Thymus (tissue), 11 donors: ENCODE measurements around the gene EFNA4. TPM values are rescaled to one million over a fixed set of nuclear protein-coding genes. Genes with fewer than 3 reads are reported as not detected.

Experiments
- DNase-seq, 9 donors: peaks; one replicate each; pipeline ENCODE4 v3.0.0-alpha.2; 2013; ENCODE audit warnings: low spot score in 9 of 9, low read depth in 6 of 9, missing footprints in 1 of 9
- H3K27ac ChIP-seq, 2 donors: one replicate each; pipeline ENCODE4 v1.5.1; 2013; ENCODE audit warnings: control low read depth in 1 of 2, low read depth in 1 of 2, low read length in 1 of 2, mild to moderate bottlenecking in 1 of 2, moderate library complexity in 1 of 2
- H3K27me3 ChIP-seq, 2 donors: one replicate each; pipeline ENCODE4 v1.5.1; 2013; ENCODE audit warnings: low read length in 1 of 2; ENCODE audit not compliant: control insufficient read depth in 2 of 2, insufficient read depth in 1 of 2
- H3K36me3 ChIP-seq, 2 donors: one replicate each; pipeline ENCODE4 v1.5.1; 2013; ENCODE audit warnings: low read length in 1 of 2, mild to moderate bottlenecking in 1 of 2, moderate library complexity in 1 of 2; ENCODE audit not compliant: control insufficient read depth in 2 of 2, insufficient read depth in 2 of 2
- H3K4me1 ChIP-seq, 2 donors: one replicate each; pipeline ENCODE4 v1.5.1; 2013; ENCODE audit warnings: low read length in 2 of 2; ENCODE audit not compliant: control insufficient read depth in 2 of 2, insufficient read depth in 2 of 2
- H3K4me3 ChIP-seq, 2 donors: one replicate each; pipeline ENCODE4 v1.5.1; 2013; ENCODE audit warnings: low read length in 2 of 2, control low read depth in 1 of 2, mild to moderate bottlenecking in 1 of 2
- H3K9me3 ChIP-seq, 2 donors: one replicate each; pipeline ENCODE4 v1.5.1; 2013; ENCODE audit warnings: low read length in 1 of 2, mild to moderate bottlenecking in 1 of 2; ENCODE audit not compliant: control insufficient read depth in 2 of 2, insufficient read depth in 1 of 2
- WGBS: extraction: QIAGEN DNeasy Blood & Tissue Kit; methylation state at CpG from one replicate; pipeline ENCODE4 v1.1.7; 2013; 5-methylcytosine and 5-hydroxymethylcytosine counted together
- polyA plus RNA-seq: library from polyadenylated mRNA; stranded (reverse); fragments of 200-250 nt; gene quantifications from one replicate; pipeline ENCODE4 v1.2.3, GENCODE V29; 2013
- total RNA-seq: library from RNA; stranded (reverse); fragments of 120-200 nt; gene quantifications from one replicate; pipeline ENCODE4 v1.2.4, GENCODE V29; 2013
- donor health status: healthy.

The EFNA4 gene
- total and polyA plus RNA-seq, 2 donors: 4.9 to 7.4 TPM

GRCh38 chr1:155019377-155020245, 43.9 kb upstream of the EFNA4 start:
- H3K27me3 ChIP-seq: peaks cover 12 to 83% of the 10 kb centered on the region in 2 donors
- peaks cover 6 to 7% of the 10 kb centered on the region in 2 donors for H3K36me3 ChIP-seq
- no peak for DNase-seq
- 80% methylated on average over 11 of the region's 11 CpGs for WGBS
- H3K27ac ChIP-seq: peak overlapping the region in 1 of 2 donors; percentile 55
- peaks cover 35 to 52% of the 10 kb centered on the region in 2 donors for H3K4me1 ChIP-seq
- H3K9me3 ChIP-seq: peaks cover 5 to 10% of the 10 kb centered on the region in 2 donors
- H3K4me3 ChIP-seq: no peak overlapping the region

GRCh38 chr1:155022136-155022926, 41.2 kb upstream of the EFNA4 start:
- DNase-seq: no peak
- peaks cover 8 to 65% of the 10 kb centered on the region in 2 donors for H3K27me3 ChIP-seq
- H3K4me3 ChIP-seq: no peak overlapping the region
- WGBS: 86% methylated on average over 8 of the region's 8 CpGs
- H3K9me3 ChIP-seq: peaks cover 3 to 7% of the 10 kb centered on the region in 2 donors
- no peak overlapping the region for H3K27ac ChIP-seq
- no peaks in the 10 kb centered on the region for H3K36me3 ChIP-seq
- H3K4me1 ChIP-seq: peaks cover 14 to 25% of the 10 kb centered on the region in 2 donors

GRCh38 chr1:155022927-155023236, 40.7 kb upstream of the EFNA4 start:
- 67% methylated on average over 4 of the region's 4 CpGs for WGBS
- no peak for DNase-seq

GRCh38 chr1:155023627-155024026, 39.9 kb upstream of the EFNA4 start:
- DNase-seq: no peak
- no peaks in the 10 kb centered on the region for H3K36me3 ChIP-seq
- H3K27me3 ChIP-seq: peaks cover 8 to 53% of the 10 kb centered on the region in 2 donors
- no peaks in the 10 kb centered on the region for H3K9me3 ChIP-seq
- 98% methylated on average over 5 of the region's 5 CpGs for WGBS
- H3K4me1 ChIP-seq: peaks cover 7 to 14% of the 10 kb centered on the region in 2 donors
- no peak overlapping the region for H3K4me3 ChIP-seq
- no peak overlapping the region for H3K27ac ChIP-seq

More at GRCh38 chr1:155022927-155023236, 40.7 kb upstream of the EFNA4 start:
- H3K9me3 ChIP-seq: peaks cover 0 to 1% of the 10 kb centered on the region in 2 donors
- peaks cover 8 to 60% of the 10 kb centered on the region in 2 donors for H3K27me3 ChIP-seq
- H3K4me3 ChIP-seq: no peak overlapping the region
- H3K27ac ChIP-seq: no peak overlapping the region
- H3K36me3 ChIP-seq: no peaks in the 10 kb centered on the region
- peaks cover 9 to 19% of the 10 kb centered on the region in 2 donors for H3K4me1 ChIP-seq

GRCh38 chr1:155024315-155024714, 39.2 kb upstream of the EFNA4 start:
- peaks cover 8 to 51% of the 10 kb centered on the region in 2 donors for H3K27me3 ChIP-seq
- no peak overlapping the region for H3K27ac ChIP-seq
- H3K4me3 ChIP-seq: no peak overlapping the region
- no peaks in the 10 kb centered on the region for H3K9me3 ChIP-seq
- peaks cover 7% of the 10 kb centered on the region in 2 donors for H3K4me1 ChIP-seq
- WGBS: 90% methylated on average over 9 of the region's 9 CpGs
- no peak for DNase-seq
- H3K36me3 ChIP-seq: no peaks in the 10 kb centered on the region

GRCh38 chr1:155026154-155026553, 37.4 kb upstream of the EFNA4 start:
- Histone ChIP-seq H3K4me3 (no peak overlapping the region), H3K4me1 (no peaks in the 10 kb centered on the region), H3K9me3 (peaks cover 0 to 6% of the 10 kb centered on the region in 2 donors), H3K27ac (no peak overlapping the region), H3K27me3 (peaks cover 8 to 56% of the 10 kb centered on the region in 2 donors), H3K36me3 (no peaks in the 10 kb centered on the region)
- DNase-seq: no peak
- 89% methylated on average over 9 of the region's 9 CpGs for WGBS

- Histone ChIP-seq H3K36me3 (no peaks in the 10 kb centered on the region), H3K4me1 (no peaks in the 10 kb centered on the region), H3K27ac (no peak overlapping the region), H3K4me3 (no peak overlapping the region), H3K9me3 (peaks cover 0 to 6% of the 10 kb centered on the region in 2 donors), H3K27me3 (peaks cover 8 to 52% of the 10 kb centered on the region in 2 donors)
- no peak for DNase-seq
- 97% methylated on average over 6 of the region's 6 CpGs for WGBS
These were observed 37.0 kb upstream of the EFNA4 start for GRCh38 chr1:155026588-155026987.

- DNase-seq: no peak
- no peak overlapping the region for H3K4me3 ChIP-seq
- 96% methylated on average over 16 of the region's 16 CpGs for WGBS
- H3K27ac ChIP-seq: no peak overlapping the region
- H3K9me3 ChIP-seq: peaks cover 0 to 6% of the 10 kb centered on the region in 2 donors
- no peaks in the 10 kb centered on the region for H3K36me3 ChIP-seq
- no peaks in the 10 kb centered on the region for H3K4me1 ChIP-seq
- peaks cover 6 to 46% of the 10 kb centered on the region in 2 donors for H3K27me3 ChIP-seq
These were observed 33.9 kb upstream of the EFNA4 start for GRCh38 chr1:155029513-155030242.
